ENCODE measurements around the gene PARD6G. TPM values are rescaled to one million over a fixed set of nuclear protein-coding genes. Genes with fewer than 3 reads are reported as not detected.

PARD6G gene
- total RNA-seq, 1 experiment from 2014 or later, result 13.0 TPM

DNA sequence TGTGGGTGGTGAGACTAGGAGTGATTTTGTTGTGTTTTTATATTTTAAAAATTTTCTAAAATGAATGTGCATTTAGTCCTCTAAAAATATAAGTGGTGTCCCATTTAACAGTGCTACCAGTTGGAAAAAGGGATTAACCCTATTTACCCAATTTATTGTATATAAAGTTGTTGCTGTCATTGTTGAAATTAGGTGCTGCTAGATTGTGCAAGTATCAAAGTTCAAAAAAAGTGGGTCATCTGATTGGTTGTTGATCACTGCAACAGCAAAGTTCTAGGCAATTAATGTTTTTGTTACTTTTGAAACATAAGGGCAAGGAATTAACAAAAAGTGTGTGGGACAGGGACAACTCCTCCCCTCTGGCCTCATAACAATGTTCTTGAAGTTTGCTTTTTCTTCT lies 97.6 kb downstream of the PARD6G start:
- no peak overlapping the region; the same call in 1 of the 2 replicates for H3K4me3 Mint-ChIP-seq
- CTCF ChIA-PET, result no interaction called here
- H3K9me3 Mint-ChIP-seq, result no peaks in the 10 kb centered on the region
- H3K4me1 Mint-ChIP-seq, result no peaks in the 10 kb centered on the region
- peaks cover 9% of the 10 kb centered on the region; the same call in 1 of the 2 replicates for H3K36me3 Mint-ChIP-seq
- ATAC-seq (no peak), DNase-seq (ENCODE audit: low spot score) (no peak)
- no peaks in the 10 kb centered on the region for H3K27me3 Mint-ChIP-seq (ENCODE audit: low read depth)
- TF ChIP-seq NFATC4 (CRISPR knock-in tag; IDR thresholded peaks at IDR 0.05) (no peak), SMAD3 (CRISPR knock-in tag; IDR thresholded peaks at IDR 0.05; ENCODE audit: borderline replicate concordance) (no peak), ZNF219 (CRISPR knock-in tag; IDR thresholded peaks at IDR 0.05; ENCODE audit: borderline replicate concordance) (no peak), OVOL2 (CRISPR knock-in tag; IDR thresholded peaks at IDR 0.05; ENCODE audit: borderline replicate concordance) (no peak), NR1H2 (CRISPR knock-in tag; IDR thresholded peaks at IDR 0.05) (no peak), ZNF281 (CRISPR knock-in tag; IDR thresholded peaks at IDR 0.05) (no peak), ZNF671 (CRISPR knock-in tag; IDR thresholded peaks at IDR 0.05) (no peak), SMAD4 (CRISPR knock-in tag; IDR thresholded peaks at IDR 0.05) (no peak), JAZF1 (CRISPR knock-in tag; IDR thresholded peaks at IDR 0.05) (no peak), ZNF138 (CRISPR knock-in tag; conservative IDR thresholded peaks at IDR 0.05) (no peak), MLX (CRISPR knock-in tag; IDR thresholded peaks at IDR 0.05) (no peak), ZSCAN18 (CRISPR knock-in tag; IDR thresholded peaks at IDR 0.05) (no peak), TP53 (CRISPR knock-in tag; IDR thresholded peaks at IDR 0.05) (no peak), SP1 (CRISPR knock-in tag; conservative IDR thresholded peaks at IDR 0.05) (no peak), CTCF (IDR thresholded peaks at IDR 0.05) (no peak), TEAD1 (CRISPR knock-in tag; IDR thresholded peaks at IDR 0.05) (no peak), AR (CRISPR knock-in tag; IDR thresholded peaks at IDR 0.05) (no peak)
- TF ChIP-seq, protein P1, sequence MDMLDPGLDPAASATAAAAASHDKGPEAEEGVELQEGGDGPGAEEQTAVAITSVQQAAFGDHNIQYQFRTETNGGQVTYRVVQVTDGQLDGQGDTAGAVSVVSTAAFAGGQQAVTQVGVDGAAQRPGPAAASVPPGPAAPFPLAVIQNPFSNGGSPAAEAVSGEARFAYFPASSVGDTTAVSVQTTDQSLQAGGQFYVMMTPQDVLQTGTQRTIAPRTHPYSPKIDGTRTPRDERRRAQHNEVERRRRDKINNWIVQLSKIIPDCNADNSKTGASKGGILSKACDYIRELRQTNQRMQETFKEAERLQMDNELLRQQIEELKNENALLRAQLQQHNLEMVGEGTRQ (CRISPR knock-in tag; IDR thresholded peaks at IDR 0.05), result no peak
- TF ChIP-seq, protein P2, sequence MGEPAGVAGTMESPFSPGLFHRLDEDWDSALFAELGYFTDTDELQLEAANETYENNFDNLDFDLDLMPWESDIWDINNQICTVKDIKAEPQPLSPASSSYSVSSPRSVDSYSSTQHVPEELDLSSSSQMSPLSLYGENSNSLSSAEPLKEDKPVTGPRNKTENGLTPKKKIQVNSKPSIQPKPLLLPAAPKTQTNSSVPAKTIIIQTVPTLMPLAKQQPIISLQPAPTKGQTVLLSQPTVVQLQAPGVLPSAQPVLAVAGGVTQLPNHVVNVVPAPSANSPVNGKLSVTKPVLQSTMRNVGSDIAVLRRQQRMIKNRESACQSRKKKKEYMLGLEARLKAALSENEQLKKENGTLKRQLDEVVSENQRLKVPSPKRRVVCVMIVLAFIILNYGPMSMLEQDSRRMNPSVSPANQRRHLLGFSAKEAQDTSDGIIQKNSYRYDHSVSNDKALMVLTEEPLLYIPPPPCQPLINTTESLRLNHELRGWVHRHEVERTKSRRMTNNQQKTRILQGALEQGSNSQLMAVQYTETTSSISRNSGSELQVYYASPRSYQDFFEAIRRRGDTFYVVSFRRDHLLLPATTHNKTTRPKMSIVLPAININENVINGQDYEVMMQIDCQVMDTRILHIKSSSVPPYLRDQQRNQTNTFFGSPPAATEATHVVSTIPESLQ (CRISPR knock-in tag; IDR thresholded peaks at IDR 0.05), result no peak
- TF ChIP-seq, protein P3, sequence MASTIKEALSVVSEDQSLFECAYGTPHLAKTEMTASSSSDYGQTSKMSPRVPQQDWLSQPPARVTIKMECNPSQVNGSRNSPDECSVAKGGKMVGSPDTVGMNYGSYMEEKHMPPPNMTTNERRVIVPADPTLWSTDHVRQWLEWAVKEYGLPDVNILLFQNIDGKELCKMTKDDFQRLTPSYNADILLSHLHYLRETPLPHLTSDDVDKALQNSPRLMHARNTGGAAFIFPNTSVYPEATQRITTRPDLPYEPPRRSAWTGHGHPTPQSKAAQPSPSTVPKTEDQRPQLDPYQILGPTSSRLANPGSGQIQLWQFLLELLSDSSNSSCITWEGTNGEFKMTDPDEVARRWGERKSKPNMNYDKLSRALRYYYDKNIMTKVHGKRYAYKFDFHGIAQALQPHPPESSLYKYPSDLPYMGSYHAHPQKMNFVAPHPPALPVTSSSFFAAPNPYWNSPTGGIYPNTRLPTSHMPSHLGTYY (CRISPR knock-in tag; IDR thresholded peaks at IDR 0.05), result no peak
- POLR2A ChIA-PET, result no interaction called here
- no peak overlapping the region for H3K27ac Mint-ChIP-seq
